Dendritic cell treated with granulocyte-macrophage colony-stimulating factor and Interleukin-4, amounts not matched to agents 40 ng/mL and 50 ng/mL, for 4 days (primary cell): ENCODE results near the gene SLC39A11.
"Not testable (repeated sequence)": the region's sequence is repeated elsewhere in the genome, so short reads cannot be mapped to it uniquely, and the experiment has no call there.

Experiments
- H3K27ac Mint-ChIP-seq: one replicate; pipeline ENCODE4 v1.8.0; 2022; ENCODE audit warnings: mild to moderate bottlenecking, mixed read lengths
- H3K27me3 Mint-ChIP-seq: one replicate; pipeline ENCODE4 v1.8.0; 2022; ENCODE audit warnings: mild to moderate bottlenecking, mixed read lengths
- H3K36me3 Mint-ChIP-seq: one replicate; pipeline ENCODE4 v1.8.0; 2022; ENCODE audit warnings: low read depth, mixed read lengths
- H3K4me1 Mint-ChIP-seq: one replicate; pipeline ENCODE4 v1.8.0; 2022; ENCODE audit warnings: low read depth, mixed read lengths
- H3K4me3 Mint-ChIP-seq: one replicate; pipeline ENCODE4 v1.8.0; 2022; ENCODE audit warnings: mild to moderate bottlenecking, moderate library complexity, mixed read lengths
- H3K9me3 Mint-ChIP-seq: one replicate; pipeline ENCODE4 v1.8.0; 2022; ENCODE audit warnings: mixed read lengths
- intact Hi-C: fragments of 100-400 bp; cut with micrococcal nuclease; formaldehyde crosslinking; loops from one replicate; pipeline ENCODE4 v1.15.0; 2022

SLC39A11 gene

GRCh38 chr17:73060721-73061120, 31.8 kb downstream of the SLC39A11 start:
- Mint-ChIP-seq H3K27ac (no peak overlapping the region), H3K4me1 (peaks cover 28% of the 10 kb centered on the region), H3K4me3 (no peak overlapping the region), H3K36me3 (peaks cover 10% of the 10 kb centered on the region), H3K27me3 (no peaks in the 10 kb centered on the region), H3K9me3 (no peaks in the 10 kb centered on the region)
- intact Hi-C loops = no loop called here

GRCh38 chr17:73059713-73060112, 32.8 kb downstream of the SLC39A11 start:
- H3K27me3 Mint-ChIP-seq, H3K27ac Mint-ChIP-seq, H3K4me3 Mint-ChIP-seq, H3K9me3 Mint-ChIP-seq, H3K36me3 Mint-ChIP-seq, intact Hi-C loops: not testable (repeated sequence)
- H3K4me1 Mint-ChIP-seq = peaks cover 24% of the 10 kb centered on the region

- Mint-ChIP-seq H3K4me1 (peaks cover 12% of the 10 kb centered on the region), H3K27me3 (no peaks in the 10 kb centered on the region)
- intact Hi-C loops = no loop called here
These were observed 34.5 kb downstream of the SLC39A11 start for GRCh38 chr17:73058022-73058421.

GRCh38 chr17:73057196-73057595, 35.3 kb downstream of the SLC39A11 start:
- no peaks in the 10 kb centered on the region for H3K27me3 Mint-ChIP-seq
- H3K4me1 Mint-ChIP-seq = peaks cover 10% of the 10 kb centered on the region
- no peak overlapping the region for H3K27ac Mint-ChIP-seq
- H3K4me3 Mint-ChIP-seq = no peak overlapping the region
- H3K36me3 Mint-ChIP-seq = peaks cover 12% of the 10 kb centered on the region
- intact Hi-C loops = no loop called here
- H3K9me3 Mint-ChIP-seq = no peaks in the 10 kb centered on the region

More at GRCh38 chr17:73058022-73058421, 34.5 kb downstream of the SLC39A11 start:
- Mint-ChIP-seq H3K4me3 (no peak overlapping the region), H3K36me3 (peaks cover 6% of the 10 kb centered on the region), H3K9me3 (no peaks in the 10 kb centered on the region), H3K27ac (no peak overlapping the region)

GRCh38 chr17:73052923-73053322, 39.6 kb downstream of the SLC39A11 start:
- H3K27me3 Mint-ChIP-seq = no peaks in the 10 kb centered on the region
- intact Hi-C loops = no loop called here
- H3K4me3 Mint-ChIP-seq = no peak overlapping the region
- H3K4me1 Mint-ChIP-seq = peaks cover 6% of the 10 kb centered on the region
- peaks cover 40% of the 10 kb centered on the region for H3K36me3 Mint-ChIP-seq
- no peaks in the 10 kb centered on the region for H3K9me3 Mint-ChIP-seq
- no peak overlapping the region for H3K27ac Mint-ChIP-seq

GRCh38 chr17:73050797-73051196, 41.7 kb downstream of the SLC39A11 start:
- Mint-ChIP-seq H3K36me3 (peaks cover 45% of the 10 kb centered on the region), H3K27me3 (no peaks in the 10 kb centered on the region), H3K4me1 (peaks cover 6% of the 10 kb centered on the region), H3K4me3 (no peak overlapping the region), H3K9me3 (no peaks in the 10 kb centered on the region), H3K27ac (no peak overlapping the region)
- intact Hi-C loops = no loop called here

GRCh38 chr17:73048170-73048569, 44.3 kb downstream of the SLC39A11 start:
- peaks cover 11% of the 10 kb centered on the region for H3K4me1 Mint-ChIP-seq
- H3K4me3 Mint-ChIP-seq = no peak overlapping the region

GRCh38 chr17:73045724-73046123, 46.8 kb downstream of the SLC39A11 start:
- no peaks in the 10 kb centered on the region for H3K27me3 Mint-ChIP-seq
- peaks cover 27% of the 10 kb centered on the region for H3K36me3 Mint-ChIP-seq
- H3K4me3 Mint-ChIP-seq = no peak overlapping the region
- H3K4me1 Mint-ChIP-seq = peaks cover 12% of the 10 kb centered on the region
- intact Hi-C loops = no loop called here
- H3K9me3 Mint-ChIP-seq = no peaks in the 10 kb centered on the region
- H3K27ac Mint-ChIP-seq = no peak overlapping the region

More at GRCh38 chr17:73048170-73048569, 44.3 kb downstream of the SLC39A11 start:
- intact Hi-C loops = no loop called here
- no peak overlapping the region for H3K27ac Mint-ChIP-seq
- peaks cover 47% of the 10 kb centered on the region for H3K36me3 Mint-ChIP-seq
- H3K9me3 Mint-ChIP-seq = no peaks in the 10 kb centered on the region
- no peaks in the 10 kb centered on the region for H3K27me3 Mint-ChIP-seq

- Mint-ChIP-seq H3K4me1 (peaks cover 19% of the 10 kb centered on the region), H3K36me3 (peaks cover 12% of the 10 kb centered on the region), H3K27me3 (no peaks in the 10 kb centered on the region), H3K27ac (no peak overlapping the region), H3K4me3 (no peak overlapping the region), H3K9me3 (no peaks in the 10 kb centered on the region)
- intact Hi-C loops = no loop called here
These were observed 48.6 kb downstream of the SLC39A11 start for GRCh38 chr17:73043686-73044581.

- Mint-ChIP-seq H3K27me3 (no peaks in the 10 kb centered on the region), H3K36me3 (peaks cover 8% of the 10 kb centered on the region), H3K4me1 (peaks cover 19% of the 10 kb centered on the region), H3K9me3 (no peaks in the 10 kb centered on the region), H3K4me3 (no peak overlapping the region), H3K27ac (no peak overlapping the region)
- intact Hi-C loops = no loop called here
These were observed 49.4 kb downstream of the SLC39A11 start for GRCh38 chr17:73042809-73043685.

- Mint-ChIP-seq H3K27ac (no peak overlapping the region), H3K4me3 (no peak overlapping the region), H3K27me3 (no peaks in the 10 kb centered on the region), H3K9me3 (no peaks in the 10 kb centered on the region), H3K36me3 (peaks cover 6% of the 10 kb centered on the region), H3K4me1 (peaks cover 19% of the 10 kb centered on the region)
- intact Hi-C loops = no loop called here
These were observed 50.3 kb downstream of the SLC39A11 start for GRCh38 chr17:73042225-73042624.

GRCh38 chr17:73039282-73039681, 53.2 kb downstream of the SLC39A11 start:
- Mint-ChIP-seq H3K4me1 (peaks cover 19% of the 10 kb centered on the region), H3K27me3 (no peaks in the 10 kb centered on the region), H3K27ac (no peak overlapping the region), H3K36me3 (no peaks in the 10 kb centered on the region), H3K4me3 (no peak overlapping the region), H3K9me3 (no peaks in the 10 kb centered on the region)
- intact Hi-C loops = no loop called here

GRCh38 chr17:73031472-73031871, 61.0 kb downstream of the SLC39A11 start:
- Mint-ChIP-seq H3K36me3 (peaks cover 35% of the 10 kb centered on the region), H3K9me3 (no peaks in the 10 kb centered on the region), H3K4me3 (no peak overlapping the region), H3K4me1 (peaks cover 8% of the 10 kb centered on the region), H3K27me3 (no peaks in the 10 kb centered on the region), H3K27ac (no peak overlapping the region)
- intact Hi-C loops = no loop called here

- Mint-ChIP-seq H3K36me3 (peaks cover 38% of the 10 kb centered on the region), H3K4me3 (no peak overlapping the region), H3K27me3 (no peaks in the 10 kb centered on the region), H3K9me3 (no peaks in the 10 kb centered on the region), H3K27ac (no peak overlapping the region), H3K4me1 (peaks cover 8% of the 10 kb centered on the region)
- intact Hi-C loops = no loop called here
These were observed 61.5 kb downstream of the SLC39A11 start for GRCh38 chr17:73030995-73031394.
